ENCODE data around the gene COL4A4. TPM values are rescaled to one million over a fixed set of nuclear protein-coding genes. Genes with fewer than 3 reads are reported as not detected.
A peak's percentile ranks its signal among the peaks of the same experiment; 100 is the strongest.
"Not testable (repeated sequence)": the region's sequence is repeated elsewhere in the genome, so short reads cannot be mapped to it uniquely, and the experiment has no call there.

COL4A4 gene
- total RNA-seq, 1 donor from 2014 or later = 2.5 TPM

DNA sequence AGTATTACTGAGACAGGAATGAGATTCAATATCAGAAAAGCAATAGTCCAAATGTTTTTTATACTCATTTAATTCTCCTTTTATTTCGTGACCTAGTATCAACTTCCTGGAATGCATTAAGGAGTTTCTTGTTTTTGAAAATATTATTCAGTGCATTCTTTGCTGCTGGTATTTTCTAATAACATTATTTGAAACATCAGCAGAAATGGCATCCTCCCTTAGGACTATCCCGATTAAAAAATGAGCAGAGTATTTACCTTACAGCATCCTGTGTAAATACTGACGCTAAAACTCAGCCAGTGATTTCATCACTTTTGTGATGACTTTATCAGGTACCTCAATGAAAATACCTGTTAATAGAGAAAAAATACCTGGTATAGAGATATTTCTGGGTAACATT, 16.8 kb upstream of the COL4A4 start:
- H3K9me3 ChIP-seq = no peaks in the 10 kb centered on the region
- H3K27ac ChIP-seq = no peak overlapping the region
- no peak for TF ChIP-seq POLR2AphosphoS5 (IDR thresholded peaks at IDR 0.05; ENCODE audit: insufficient read depth in 1 of 2, low read depth in 1 of 2)
- no peak for TF ChIP-seq POLR2A (IDR thresholded peaks at IDR 0.05)
- TF ChIP-seq, protein P1, sequence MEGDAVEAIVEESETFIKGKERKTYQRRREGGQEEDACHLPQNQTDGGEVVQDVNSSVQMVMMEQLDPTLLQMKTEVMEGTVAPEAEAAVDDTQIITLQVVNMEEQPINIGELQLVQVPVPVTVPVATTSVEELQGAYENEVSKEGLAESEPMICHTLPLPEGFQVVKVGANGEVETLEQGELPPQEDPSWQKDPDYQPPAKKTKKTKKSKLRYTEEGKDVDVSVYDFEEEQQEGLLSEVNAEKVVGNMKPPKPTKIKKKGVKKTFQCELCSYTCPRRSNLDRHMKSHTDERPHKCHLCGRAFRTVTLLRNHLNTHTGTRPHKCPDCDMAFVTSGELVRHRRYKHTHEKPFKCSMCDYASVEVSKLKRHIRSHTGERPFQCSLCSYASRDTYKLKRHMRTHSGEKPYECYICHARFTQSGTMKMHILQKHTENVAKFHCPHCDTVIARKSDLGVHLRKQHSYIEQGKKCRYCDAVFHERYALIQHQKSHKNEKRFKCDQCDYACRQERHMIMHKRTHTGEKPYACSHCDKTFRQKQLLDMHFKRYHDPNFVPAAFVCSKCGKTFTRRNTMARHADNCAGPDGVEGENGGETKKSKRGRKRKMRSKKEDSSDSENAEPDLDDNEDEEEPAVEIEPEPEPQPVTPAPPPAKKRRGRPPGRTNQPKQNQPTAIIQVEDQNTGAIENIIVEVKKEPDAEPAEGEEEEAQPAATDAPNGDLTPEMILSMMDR (IDR thresholded peaks at IDR 0.05) = no peak
- no peak overlapping the region for H3K4me3 ChIP-seq
- no peaks in the 10 kb centered on the region for H3K36me3 ChIP-seq
- no peak for DNase-seq (ENCODE audit: extremely low spot score in 2 of 2)
- H3K27me3 ChIP-seq = no peaks in the 10 kb centered on the region
- H3K4me1 ChIP-seq = peaks cover 7% of the 10 kb centered on the region
- intact Hi-C loops (cut with DNase I) = loop anchor here (5.0 kb wide), 1 partner anchor 1087 kb away; no protein-coding TSS in a partner anchor

DNA sequence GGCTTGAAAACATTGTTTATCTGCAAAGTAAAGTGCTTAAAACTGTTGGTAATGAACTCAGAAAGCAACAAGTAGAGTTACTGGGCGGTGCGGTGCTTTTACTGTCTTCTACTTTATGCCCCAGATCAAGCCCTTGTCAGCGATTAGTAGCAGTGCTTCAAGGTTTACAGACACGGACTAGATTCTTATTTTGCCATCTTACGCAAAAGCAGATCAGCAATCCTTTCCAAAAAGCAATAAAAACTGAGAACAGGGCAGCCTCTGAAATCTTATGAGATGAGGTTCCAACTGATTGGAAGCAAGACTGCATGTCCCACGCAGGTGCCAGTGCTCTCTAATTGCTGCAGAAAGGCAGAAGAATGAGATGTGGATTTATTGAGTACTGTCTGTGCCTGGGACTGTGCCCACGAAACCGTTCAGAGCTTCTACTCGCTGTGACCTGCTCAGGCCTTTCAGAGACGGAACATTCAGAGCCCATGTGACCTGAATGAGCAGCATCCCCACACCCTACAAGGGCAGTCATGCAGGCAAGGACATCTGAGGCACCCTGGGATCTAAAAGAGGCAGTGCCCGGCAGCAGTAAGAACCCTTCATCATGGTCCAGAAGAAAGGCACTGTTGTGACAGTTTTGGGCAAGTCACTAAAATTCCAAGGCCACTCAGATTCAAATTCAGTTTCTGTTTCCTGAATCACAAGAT, 16.1 kb upstream of the COL4A4 start:
- no peaks in the 10 kb centered on the region for H3K27me3 ChIP-seq
- no peaks in the 10 kb centered on the region for H3K36me3 ChIP-seq
- no peaks in the 10 kb centered on the region for H3K9me3 ChIP-seq
- no peak for TF ChIP-seq POLR2AphosphoS5 (IDR thresholded peaks at IDR 0.05; ENCODE audit: insufficient read depth in 1 of 2, low read depth in 1 of 2)
- TF ChIP-seq, protein P1 (IDR thresholded peaks at IDR 0.05) = no peak
- no peak for TF ChIP-seq POLR2A (IDR thresholded peaks at IDR 0.05)
- intact Hi-C loops (cut with DNase I) = loop anchor here (5.0 kb wide), 1 partner anchor 1087 kb away; no protein-coding TSS in a partner anchor
- DNase-seq (ENCODE audit: extremely low spot score in 2 of 2) = no peak
- H3K4me3 ChIP-seq = no peak overlapping the region
- H3K27ac ChIP-seq = no peak overlapping the region
- peaks cover 7% of the 10 kb centered on the region for H3K4me1 ChIP-seq

DNA sequence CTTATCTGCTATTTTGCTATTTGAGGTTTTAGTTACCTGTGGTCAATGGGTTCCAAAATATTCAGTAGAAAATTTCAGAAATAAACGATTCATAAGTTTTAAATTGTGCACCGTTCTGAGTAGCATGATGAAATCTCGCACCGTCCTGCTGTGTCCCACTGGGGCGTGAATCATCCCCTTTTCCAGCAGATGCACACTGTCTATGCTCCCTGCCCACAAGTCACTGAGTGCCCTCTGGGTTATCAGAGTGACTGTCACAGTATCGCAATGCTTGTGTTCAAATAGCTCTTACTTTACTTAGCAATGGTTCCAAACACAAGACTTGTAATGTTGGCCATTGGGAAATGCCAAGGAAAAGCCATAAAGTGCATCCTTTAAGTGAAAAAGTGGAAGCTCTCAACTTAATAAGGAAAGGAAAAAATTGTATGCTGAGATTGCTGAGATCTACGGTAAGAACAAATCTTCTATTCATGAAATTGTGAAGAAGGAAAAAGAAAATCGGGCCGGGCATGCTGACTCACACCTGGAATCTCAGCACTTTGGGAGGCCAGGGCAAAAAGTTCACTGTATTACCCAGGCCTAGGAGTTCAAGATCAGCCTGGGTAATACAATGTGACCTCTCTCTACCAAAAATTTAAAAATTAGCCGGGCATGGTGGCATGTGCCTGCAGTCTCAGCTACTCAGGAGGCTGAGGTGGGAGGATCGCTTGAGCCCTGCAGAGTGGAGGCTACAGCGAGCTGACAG, 13.8 kb upstream of the COL4A4 start:
- no peak for DNase-seq (ENCODE audit: extremely low spot score in 2 of 2)
- no peak overlapping the region for H3K27ac ChIP-seq
- no peaks in the 10 kb centered on the region for H3K27me3 ChIP-seq
- no peak overlapping the region for H3K4me3 ChIP-seq
- H3K36me3 ChIP-seq = no peaks in the 10 kb centered on the region
- H3K4me1 ChIP-seq = peaks cover 7% of the 10 kb centered on the region
- intact Hi-C loops (cut with DNase I) = no loop called here
- H3K9me3 ChIP-seq = no peaks in the 10 kb centered on the region
- TF ChIP-seq POLR2A (IDR thresholded peaks at IDR 0.05) = no peak
- TF ChIP-seq, protein P1 (IDR thresholded peaks at IDR 0.05) = no peak

DNA sequence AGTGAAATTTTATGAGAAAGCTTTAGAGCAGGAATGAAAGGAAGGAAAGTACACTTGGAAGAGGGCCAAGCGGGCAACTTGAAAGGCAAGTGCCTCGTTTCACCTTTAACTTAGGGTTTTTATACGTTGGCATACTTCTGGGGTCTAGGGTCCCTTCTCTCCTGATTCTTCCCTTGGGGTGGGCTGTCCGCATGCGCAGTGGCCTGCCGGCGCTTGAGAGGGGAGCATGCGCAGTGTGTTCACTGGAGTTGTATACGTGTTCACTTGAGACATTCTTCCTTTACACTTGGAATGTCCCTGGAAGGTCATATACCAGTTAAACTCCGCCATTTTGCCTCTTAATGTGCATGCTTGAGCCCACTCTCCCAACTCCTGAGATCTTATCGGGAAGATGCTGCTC, 7.8 kb upstream of the COL4A4 start:
- H3K4me3 ChIP-seq; H3K27ac ChIP-seq; H3K36me3 ChIP-seq; DNase-seq (ENCODE audit: extremely low spot score in 2 of 2); H3K9me3 ChIP-seq; H3K27me3 ChIP-seq; H3K4me1 ChIP-seq; intact Hi-C loops (cut with DNase I): not testable (repeated sequence)

DNA sequence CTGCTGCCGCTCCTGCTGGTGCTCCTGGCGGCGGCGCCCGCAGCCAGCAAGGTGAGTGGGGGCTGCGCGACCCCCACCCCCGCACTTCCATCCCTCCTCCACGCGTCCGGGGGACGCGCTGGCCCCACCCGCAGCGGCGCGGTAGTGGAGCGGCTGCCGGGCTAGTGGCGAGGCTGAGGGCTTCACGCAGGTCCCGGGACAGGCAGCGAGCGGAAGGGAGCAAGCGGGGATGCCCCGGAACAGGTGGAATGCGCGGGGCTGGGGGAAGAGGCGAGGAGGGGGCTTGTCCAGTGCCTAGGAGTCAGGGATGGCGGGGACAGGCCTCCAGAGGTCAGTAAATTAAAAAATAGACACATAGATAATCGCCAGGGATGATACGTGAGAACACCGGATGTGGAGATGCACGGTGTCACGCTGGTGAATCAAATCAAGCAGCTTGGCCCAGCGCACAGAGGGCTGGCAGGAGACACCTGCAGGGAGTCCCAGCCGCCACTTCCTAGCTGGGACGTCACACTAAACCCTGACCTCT, 822 bp upstream of the COL4A4 start:
- Histone ChIP-seq H3K4me1 (peaks cover 20% of the 10 kb centered on the region), H3K4me3 (peak overlapping the region; percentile 34 to 38), H3K9me3 (no peaks in the 10 kb centered on the region), H3K27ac (no peak overlapping the region), H3K36me3 (no peaks in the 10 kb centered on the region), H3K27me3 (no peaks in the 10 kb centered on the region)
- no peak for DNase-seq (ENCODE audit: extremely low spot score in 2 of 2)
- TF ChIP-seq POLR2A (IDR thresholded peaks at IDR 0.05) = no peak
- TF ChIP-seq, protein P1 (IDR thresholded peaks at IDR 0.05) = no peak
- intact Hi-C loops (cut with DNase I) = no loop called here

All from vagina (tissue), 2 donors.